ENCODE results near the gene FAM168A.

The FAM168A gene

DNA sequence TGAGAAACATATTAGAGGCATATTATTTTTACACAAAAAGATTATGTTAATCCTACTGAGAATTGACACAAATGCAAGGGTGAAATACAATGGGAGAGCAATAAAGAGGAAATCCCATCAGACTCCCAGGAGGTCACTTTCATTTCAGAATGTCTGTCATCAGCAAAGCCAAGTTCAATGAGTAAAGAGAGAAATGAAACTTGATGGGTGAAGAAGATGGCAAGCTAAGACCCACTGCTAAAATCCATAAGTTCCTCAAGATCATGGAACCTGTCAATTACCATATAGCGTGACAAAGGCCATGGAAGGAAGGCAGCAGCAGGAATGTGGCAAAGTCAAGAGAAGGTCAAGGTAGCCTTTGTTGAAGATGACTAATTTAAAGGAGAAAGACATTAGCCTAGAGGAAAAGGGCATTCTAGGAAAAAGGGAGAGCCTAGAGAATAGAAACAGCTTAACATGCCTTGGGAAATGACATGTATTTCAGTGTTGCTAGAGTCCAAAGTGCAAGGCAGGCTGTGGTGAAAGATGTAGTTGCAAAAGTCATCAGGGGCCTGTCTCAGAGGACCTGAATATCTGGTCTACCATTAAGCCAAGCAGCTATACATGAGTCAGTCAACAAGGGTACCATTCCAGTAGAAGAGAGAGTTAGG lies 43.1 kb downstream of the FAM168A start:
- DNase-seq, result no peak

DNA sequence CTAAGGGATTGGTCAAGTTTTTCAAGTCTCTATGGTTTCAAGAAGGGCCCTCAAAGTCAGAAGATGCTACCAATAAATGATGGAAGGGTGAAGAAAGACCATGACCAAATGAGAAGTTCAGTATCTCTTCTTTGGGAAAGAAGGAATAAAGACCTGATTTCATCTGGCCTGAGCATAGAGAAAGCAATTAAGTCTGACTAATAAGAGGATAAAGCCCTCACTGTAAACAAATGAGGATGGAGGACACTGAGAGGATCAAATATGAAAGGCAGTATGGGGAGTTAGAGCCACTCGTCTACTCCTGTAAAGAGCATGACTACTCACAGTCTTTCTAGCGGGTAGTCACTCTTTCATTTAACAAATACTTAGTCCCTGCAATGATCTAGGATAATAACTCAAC lies 44.6 kb downstream of the FAM168A start:
- no peak for DNase-seq

- no peak for DNase-seq
These were observed 46.2 kb downstream of the FAM168A start for GRCh38 chr11:73551677-73552076.

GRCh38 chr11:73549376-73549775 lies 48.5 kb downstream of the FAM168A start:
- no peak for DNase-seq

DNA sequence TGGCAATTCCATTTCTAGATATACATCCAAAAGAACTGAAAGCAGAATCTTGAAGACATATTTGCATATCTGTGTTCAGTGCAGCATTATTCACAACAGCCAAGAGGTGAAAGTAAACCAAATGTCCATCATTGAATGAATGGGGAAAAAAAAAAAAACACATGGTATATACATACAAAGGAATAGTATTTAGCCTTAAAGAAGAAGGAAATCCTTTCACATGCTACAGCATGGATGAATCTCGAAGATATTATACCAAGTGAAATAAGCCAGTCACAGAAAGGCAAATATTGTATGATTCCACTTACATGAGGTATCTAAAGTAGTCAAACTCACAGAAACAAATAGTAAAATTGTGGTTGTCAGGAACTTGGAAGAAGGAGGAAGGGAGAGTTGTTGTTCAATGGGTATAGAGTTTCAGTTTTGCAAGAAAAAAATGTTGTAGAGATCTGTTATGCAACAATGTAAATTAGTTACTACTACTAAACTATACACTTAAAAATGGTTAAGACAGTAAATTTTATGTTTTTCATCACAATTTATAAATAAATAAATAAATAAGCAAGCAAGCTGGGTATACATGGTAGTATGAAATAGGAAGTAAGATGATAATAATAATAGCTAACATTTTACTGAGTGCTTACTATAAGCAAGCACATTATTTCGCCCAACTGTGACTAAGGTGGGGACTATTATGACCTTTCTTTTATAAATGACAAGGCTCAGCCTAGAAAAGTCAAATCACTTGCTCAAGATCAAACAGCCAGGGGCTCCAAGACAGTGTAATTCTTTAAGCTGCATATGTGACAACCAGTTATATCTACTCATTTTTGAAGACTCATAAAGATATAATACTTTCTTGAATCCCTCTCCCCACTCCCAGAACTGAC lies 50.0 kb downstream of the FAM168A start:
- DNase-seq, result no peak

- no peak for DNase-seq
These were observed 55.7 kb downstream of the FAM168A start for GRCh38 chr11:73542175-73542574.

GRCh38 chr11:73539506-73540084 lies 58.3 kb downstream of the FAM168A start:
- no peak for DNase-seq

DNA sequence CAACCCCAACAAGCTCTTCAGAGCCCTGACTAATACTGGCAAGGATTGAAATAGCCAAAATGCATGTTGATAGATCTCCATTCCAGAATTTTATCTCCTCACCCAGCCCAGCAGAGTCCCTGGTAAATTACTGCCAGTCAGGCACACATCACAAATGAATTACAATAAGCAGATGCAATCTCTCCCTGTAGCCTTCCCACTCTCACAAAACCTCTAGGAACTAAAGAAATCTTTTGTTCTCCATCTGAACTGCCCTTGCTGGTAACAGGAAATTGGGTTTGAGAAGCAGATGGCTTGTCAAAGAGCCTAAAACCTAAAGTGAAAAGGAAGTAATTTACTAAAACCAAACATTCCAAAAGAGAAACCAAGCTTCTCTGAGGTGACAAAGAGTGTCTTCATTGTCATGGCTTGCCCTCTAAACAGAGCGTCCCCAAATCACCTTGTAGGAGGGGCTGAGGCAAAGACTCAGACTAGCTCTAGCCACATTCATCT lies 59.5 kb downstream of the FAM168A start:
- no peak for DNase-seq

GRCh38 chr11:73537969-73538368 lies 59.9 kb downstream of the FAM168A start:
- DNase-seq, result no peak

DNA sequence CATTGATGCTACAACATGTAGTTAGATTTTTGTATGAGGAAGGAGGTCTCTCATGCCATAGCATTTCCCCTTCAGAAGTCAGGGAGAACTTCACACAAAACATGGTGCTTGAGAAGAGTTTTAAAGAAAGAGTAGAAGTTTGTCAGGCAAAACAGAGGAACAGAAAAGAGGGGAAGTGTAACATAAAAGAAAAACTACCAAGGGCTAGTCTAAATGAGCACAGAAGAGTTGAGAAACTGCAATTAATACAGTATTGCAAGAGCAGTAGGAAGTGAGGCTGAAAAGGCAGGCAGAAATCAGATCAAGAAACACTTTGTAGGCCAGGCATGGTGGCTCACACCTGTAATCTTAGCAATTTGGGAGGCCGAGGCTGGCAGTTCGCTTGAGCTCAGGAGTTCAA lies 61.0 kb downstream of the FAM168A start:
- no peak for DNase-seq

- DNase-seq, result no peak
These were observed 65.6 kb downstream of the FAM168A start for GRCh38 chr11:73532310-73532709.

- no peak for DNase-seq
These were observed 66.5 kb downstream of the FAM168A start for GRCh38 chr11:73531386-73531785.

- no peak for DNase-seq
These were observed 67.8 kb downstream of the FAM168A start for GRCh38 chr11:73530109-73530508.

GRCh38 chr11:73529204-73529530 lies 68.7 kb downstream of the FAM168A start:
- no peak for DNase-seq

GRCh38 chr11:73528483-73529203 lies 69.3 kb downstream of the FAM168A start:
- no peak for DNase-seq

GRCh38 chr11:73528013-73528412 lies 69.9 kb downstream of the FAM168A start:
- no peak for DNase-seq

GRCh38 chr11:73525611-73526010 lies 72.3 kb downstream of the FAM168A start:
- DNase-seq, result no peak

GRCh38 chr11:73524774-73525173 lies 73.1 kb downstream of the FAM168A start:
- no peak for DNase-seq

- DNase-seq, result no peak
These were observed 76.3 kb downstream of the FAM168A start for GRCh38 chr11:73521621-73522020.

GRCh38 chr11:73520353-73521061 lies 77.4 kb downstream of the FAM168A start:
- DNase-seq, result no peak

GRCh38 chr11:73519266-73519665 lies 78.6 kb downstream of the FAM168A start:
- no peak for DNase-seq

GRCh38 chr11:73518195-73518594 lies 79.7 kb downstream of the FAM168A start:
- no peak for DNase-seq

GRCh38 chr11:73516080-73516479 lies 81.8 kb downstream of the FAM168A start:
- DNase-seq, result no peak
